HG03095 (cell line): ENCODE results near the gene C1orf210.

Experiments
- ATAC-seq: cut with Tn5 transposase; IDR thresholded peaks from one replicate; pipeline ENCODE4 v1.9.1; 2021; ENCODE audit warnings: moderate library complexity; ENCODE audit not compliant: unreplicated experiment

The C1orf210 gene

DNA sequence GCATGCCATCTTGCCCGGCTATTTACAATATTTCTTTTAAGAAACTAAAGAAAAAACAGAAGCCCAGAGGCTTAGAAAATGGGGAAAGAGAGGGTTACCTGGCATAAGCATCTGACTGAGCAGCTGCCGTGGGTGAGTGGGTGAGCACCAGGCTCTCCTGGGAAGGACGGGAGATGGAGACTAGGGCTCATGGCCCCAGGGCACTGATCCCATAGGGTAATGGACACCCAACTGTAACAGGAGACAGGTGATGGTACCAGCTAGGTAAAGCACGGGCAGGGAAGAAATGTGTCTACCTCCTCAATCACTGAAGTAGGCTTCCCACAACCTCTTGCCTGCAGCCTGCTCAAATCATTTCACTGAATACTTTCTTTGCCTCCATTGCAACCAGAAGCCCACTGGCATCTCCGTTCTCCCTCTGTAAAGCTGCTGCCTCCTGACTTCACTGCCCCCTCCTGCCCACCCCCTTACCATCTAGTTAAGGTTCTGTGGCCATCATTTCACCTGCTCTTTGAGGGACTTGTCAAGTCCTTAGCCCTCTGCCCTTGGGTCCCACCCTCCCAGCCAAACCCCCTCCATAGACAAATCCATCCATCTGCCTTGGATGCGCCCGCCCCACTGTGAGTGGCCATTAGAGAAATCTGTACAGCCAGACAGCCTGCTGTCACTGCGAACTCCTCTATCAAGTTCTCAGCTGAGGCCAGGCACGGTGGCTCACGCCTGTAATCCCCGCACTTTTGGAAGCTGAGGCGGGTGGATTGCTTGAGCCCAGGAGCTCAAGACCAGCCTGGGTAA, 9.4 kb downstream of the C1orf210 start:
- ATAC-seq, result no peak

DNA sequence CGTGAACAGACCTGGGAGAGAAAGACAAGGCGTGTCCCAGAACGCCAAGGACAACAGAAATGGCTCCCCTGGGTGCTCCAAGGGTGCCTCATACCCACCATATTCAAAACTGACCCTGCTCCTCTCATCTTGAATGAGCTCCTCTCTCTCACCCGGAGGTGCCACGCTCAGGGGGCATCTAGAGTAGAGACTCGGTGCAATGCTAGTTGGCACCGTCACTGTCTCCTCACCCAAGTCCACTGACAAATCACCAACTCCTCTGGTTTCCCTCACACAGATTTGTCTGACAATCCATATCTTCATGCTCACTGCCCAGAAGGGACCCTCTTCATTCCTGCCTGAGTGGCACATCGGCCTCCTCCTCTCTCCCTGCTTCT, 10.6 kb downstream of the C1orf210 start:
- no peak for ATAC-seq

DNA sequence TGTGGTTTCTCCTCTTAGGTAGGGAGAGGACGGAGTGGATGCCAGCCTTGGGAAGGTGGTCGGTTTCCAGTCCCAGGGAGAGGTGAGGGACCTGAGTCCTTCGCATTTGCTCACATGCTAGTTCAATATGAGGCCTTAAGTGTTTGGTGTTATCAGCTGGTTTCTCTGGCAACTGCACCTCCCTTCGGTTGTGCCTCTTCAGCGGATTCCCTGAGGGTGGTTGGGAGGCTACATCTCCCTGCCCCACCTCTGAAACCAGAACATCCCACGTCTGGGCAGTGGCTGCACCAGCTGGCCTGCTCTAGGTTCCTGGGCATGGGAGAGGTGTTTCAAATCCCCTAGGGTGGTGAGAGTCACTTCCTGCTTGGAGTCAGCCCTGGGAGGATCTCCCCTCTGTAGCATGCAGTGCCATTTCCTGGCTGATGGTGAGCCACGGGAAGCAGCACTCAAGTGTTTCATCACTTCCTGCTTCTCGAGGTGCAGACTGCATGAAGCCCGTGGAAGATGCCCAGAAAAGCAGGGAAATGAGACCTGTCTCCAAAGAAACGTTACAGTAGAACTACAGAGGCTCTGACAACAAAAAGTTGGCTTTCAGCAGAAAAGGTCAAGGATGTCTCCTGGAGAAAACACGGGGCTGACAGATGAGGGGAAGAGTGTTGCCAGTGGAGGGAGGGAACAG, 11.1 kb downstream of the C1orf210 start:
- no peak for ATAC-seq

DNA sequence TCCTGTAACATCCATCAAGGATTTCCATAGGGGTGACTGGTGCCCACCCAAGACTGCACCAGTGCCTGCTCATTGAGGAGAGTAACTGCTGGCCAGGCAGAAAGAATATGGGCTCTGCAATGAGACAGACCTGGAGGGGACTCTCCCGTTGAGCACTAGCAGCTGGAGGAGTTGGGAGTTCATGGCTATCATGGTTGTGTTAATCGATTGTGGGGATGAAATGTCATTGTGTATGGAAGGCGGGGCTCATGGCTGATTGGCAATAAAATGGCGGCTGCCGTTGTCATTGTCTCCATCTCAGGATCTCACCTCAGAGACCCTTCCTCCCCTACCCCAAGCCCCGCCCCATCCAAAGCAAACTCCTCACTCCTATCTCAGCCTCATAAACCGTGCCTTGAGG, 11.7 kb downstream of the C1orf210 start:
- no peak for ATAC-seq

DNA sequence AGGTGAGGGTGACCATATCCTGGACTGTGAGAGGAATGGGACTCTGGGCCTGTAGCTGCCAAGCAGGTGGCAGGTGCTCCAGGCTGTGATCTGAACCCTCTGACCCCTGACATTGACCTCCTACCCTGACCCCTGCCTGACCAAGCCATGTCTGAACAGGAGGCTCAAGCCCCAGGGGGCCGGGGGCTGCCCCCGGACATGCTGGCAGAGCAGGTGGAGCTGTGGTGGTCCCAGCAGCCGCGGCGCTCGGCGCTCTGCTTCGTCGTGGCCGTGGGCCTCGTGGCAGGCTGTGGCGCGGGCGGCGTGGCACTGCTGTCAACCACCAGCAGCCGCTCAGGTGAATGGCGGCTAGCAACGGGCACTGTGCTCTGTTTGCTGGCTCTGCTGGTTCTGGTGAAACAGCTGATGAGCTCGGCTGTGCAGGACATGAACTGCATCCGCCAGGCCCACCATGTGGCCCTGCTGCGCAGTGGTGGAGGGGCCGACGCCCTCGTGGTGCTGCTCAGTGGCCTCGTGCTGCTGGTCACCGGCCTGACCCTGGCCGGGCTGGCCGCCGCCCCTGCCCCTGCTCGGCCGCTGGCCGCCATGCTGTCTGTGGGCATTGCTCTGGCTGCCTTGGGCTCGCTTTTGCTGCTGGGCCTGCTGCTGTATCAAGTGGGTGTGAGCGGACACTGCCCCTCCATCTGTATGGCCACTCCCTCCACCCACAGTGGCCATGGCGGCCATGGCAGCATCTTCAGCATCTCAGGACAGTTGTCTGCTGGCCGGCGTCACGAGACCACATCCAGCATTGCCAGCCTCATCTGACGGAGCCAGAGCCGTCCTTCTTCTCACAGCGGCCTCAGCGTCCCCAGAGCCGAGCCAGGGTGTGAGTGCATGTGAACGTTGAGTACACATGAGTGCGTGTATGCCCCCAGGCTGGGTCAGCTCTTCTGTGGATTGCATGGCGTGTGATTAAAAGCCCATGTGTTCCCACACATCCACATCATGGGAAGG, 12.5 kb downstream of the C1orf210 start:
- ATAC-seq, result no peak

DNA sequence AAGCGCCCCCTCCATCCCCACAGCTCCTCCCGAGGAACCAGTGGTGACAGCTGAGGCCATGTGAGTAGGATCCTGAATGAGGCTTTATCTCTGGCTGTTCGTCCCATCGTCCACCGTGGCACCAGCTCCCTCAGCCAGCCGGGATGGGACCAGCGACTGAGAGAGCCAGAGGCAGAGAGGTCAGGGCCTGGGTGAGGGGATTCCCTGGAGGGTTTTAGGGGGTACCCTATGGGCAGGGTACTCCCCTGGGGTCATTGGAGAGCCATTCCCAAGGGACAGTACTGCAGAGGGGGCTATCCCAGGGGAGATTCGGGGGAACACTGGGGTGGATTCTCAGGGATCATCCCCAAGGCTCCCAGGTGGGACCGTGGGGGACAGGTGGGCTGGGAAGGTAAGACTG, 13.2 kb downstream of the C1orf210 start:
- ATAC-seq, result no peak

DNA sequence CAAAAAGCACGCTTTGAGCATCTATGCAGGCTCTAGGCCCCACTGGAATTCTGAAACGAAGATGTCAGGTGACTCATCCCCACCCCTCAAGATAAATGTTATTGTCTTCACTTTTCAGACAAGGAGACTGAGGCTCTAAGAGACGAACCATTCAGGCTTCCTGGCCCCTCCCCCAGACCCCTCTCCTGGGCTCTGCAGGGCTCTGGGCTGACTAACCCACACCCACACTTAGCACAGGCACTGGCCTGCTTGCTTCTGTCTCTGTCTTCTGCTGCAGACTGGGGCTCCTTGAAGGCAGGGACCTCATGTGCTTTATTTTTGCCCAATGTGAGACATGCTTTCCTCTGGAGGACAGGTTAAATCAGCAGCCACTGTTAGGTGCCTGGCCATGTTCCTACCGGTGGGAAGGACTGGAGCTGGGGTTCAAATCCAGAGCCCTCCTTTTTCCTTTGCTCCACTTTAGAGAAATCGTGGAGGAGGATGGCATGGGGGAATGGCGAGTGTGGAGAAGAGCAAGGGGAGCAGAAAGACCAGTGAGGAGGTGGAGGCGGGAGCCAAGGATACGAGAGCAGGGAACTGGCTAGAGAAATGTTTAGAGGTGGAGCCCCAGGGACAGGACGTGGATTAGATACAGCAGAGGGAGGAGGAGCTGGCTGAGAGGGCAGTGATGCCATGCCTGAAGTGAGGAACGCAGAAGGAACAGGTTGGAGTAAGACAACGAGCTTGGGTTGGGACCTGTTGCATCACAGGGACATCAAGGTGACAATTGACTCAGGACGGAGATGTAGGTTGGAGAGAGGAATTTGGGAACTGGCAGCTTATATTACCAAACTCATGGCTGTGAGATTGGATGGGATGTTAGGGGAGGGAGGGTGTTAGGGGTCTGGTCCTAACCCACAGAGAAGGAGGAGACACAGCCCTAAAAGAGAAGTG, 13.9 kb downstream of the C1orf210 start:
- no peak for ATAC-seq

DNA sequence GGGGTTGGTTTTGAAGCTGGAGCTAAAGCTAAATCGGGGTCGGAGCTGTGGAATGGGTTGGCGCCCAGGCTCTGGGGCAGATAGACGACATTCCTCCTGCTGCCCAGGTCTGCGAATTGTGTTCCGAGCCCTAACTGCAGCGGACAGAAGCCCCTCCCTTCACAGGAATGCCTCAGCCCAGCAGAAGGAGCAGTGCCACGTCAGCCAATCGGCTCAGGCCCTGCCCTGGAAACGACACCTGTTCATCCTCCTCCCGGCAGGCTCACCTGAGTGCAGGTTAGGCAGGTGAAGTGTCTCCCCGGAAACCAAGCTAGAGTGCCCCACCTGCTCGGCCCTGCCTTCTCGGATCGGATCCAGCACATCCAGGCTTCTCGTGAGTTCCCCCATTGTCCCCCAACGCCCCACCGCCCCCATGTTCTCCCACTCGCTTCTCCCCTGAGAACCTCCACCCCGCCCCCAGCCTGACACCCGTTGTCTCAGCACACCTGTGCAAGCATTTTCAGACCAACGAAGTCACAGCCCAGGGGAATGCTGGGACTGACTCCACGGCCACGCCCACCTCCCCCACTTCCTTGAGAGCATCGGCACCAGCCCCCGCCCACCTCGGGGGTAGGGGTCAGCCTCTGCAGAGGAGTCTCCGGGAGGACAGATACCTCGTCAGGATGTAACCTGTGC, 14.8 kb downstream of the C1orf210 start:
- no peak for ATAC-seq

DNA sequence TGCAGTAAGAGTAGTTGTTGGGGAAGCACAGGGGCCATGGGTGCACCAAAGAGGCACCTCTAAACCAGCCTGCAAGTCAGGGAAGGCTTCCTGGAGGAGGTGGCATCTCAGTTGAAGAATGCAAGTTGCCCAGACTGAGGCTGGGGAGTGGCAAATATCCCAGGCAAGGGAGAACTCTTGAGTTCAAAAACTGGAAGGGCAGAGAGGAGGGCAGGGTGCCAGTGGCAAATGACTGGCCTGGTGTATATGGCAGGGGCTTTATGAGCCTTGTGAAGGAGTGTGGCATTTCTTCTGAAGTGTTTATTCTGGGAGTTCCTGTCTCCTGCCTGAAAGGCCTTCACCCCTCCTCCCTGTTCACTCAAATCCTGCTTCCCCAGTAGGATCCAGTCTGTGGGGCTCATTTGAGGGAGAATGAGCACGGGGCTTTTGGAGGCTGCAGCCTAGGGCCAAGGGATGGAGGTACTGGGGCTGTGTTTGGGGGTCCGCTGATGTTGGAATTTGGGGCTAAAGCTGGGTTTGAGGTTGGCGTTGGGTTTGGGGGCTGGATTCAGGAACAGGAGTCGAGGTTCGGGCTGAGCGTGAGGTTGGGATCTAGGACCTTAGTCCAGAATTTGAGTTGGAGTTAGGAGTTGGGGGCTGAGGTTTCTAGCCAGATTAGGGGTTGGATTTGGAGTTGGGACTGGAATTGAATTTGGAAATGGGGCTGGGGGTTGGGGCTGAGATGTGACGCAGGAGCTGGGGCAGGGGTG, 15.6 kb downstream of the C1orf210 start, which contains the start of gene TMEM125:
Gene TMEM125 (plus strand): TSS at position 357 of the 749 bp plus-strand sequence. CDS start 2,740 bp downstream, outside the sequence.
- no peak for ATAC-seq

DNA sequence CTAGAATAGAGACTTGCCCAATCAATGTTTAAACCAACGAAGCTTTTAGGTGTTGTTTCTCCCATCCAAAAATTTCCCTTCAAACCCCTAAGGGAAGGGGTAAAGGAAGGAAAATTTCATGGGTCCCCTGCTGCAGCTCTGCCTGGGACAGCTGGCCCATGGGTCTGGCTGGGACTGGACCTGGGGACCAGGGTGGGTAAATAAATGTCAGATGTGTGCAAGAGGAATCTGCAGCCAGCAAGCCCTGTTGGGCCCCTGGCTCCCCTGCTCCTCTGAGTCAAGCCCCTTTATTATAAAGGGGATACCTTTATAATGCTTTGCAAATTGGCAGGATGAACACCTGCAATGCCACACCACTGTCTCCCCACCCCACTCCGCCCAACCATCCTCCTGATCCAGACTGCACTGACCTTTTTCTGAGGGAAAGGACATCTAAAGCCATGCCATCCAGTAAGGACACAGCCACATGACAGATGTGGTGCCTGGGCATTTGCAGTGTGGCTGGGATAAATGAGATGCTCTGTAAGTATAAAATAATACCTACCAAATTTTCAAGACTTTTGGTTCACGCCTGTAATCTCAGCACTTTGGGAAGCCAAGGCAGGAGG, 17.5 kb downstream of the C1orf210 start:
- ATAC-seq, result no peak

DNA sequence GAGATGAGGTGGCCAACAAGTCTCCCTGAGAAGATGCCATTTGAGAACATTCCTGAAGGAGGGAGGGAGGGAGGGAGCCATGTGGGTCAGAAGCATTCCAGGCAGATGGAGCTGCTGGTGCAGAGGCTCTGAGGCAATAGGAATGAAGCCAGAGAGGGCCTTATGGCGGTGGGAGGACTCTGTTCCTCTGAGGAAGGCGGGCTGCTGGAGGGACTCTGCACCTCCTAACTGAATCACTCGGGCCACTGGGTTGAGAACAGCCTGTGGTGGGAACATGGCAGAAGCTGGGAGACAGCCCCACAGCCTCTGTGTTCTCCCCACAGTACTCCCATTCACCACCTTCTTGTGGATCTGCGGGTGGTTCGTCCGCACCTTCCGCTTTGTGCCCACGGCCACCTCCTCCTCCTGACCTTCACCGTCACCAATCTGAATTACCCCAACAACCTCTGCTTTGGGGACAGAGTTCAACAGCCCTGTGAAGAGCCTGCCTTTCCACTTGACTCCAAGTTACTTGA, 18.0 kb downstream of the C1orf210 start:
- no peak for ATAC-seq

DNA sequence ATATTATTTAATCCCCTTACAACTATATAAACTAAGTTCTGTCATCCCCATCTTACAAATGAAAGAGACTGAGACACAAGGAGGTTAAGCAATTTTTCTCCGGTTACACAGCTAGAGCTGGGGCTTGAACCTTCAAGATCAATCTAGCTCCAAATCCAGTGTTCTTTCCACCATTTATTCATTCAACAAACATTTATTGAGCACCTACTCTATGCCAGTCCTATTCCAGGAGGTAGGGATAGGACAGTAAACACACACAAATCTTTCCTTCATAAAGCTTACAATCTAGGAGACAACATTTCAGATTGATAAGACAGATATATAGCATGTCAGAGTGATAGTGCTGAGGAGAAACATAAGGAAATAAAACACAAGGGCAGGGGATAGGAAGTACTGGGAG, 18.5 kb downstream of the C1orf210 start:
- ATAC-seq, result no peak

DNA sequence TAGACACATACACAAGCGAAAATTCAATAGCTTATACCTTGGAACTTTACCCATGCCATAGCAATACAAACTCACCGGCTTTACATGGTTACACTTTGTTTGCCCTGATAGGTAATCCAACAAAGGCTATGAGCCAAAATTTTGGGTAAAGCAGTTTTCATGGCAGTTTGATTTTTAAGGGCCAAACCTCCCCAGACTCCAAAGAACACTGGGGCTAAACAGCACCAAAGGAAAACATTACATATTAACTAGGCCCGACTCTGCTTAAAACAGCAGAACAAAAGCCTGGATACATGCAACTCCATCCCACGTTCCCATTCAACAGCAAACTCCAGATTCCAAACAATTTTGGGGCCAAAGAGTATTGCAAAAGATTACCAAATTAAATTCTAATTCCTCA, 19.9 kb downstream of the C1orf210 start:
- no peak for ATAC-seq

DNA sequence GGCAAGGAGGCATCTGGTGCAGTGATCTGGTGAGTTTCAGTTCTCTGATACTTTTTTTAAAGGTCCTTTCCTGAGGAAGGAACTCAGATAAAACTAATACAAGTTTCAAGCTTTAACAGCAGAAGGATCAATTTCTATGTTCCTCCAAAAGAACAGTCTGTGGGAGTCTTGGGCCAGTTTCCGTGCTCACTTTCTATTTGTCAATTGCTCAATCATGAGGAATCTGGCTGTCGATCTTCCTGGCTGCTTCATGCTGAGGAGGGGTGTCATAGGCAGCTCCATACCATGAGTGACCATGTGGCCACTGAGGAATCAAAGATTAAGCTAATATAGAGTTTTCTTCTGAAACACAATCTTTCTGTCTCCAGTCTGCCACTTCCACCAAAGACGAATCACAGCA, 27.0 kb downstream of the C1orf210 start:
- ATAC-seq, result no peak

DNA sequence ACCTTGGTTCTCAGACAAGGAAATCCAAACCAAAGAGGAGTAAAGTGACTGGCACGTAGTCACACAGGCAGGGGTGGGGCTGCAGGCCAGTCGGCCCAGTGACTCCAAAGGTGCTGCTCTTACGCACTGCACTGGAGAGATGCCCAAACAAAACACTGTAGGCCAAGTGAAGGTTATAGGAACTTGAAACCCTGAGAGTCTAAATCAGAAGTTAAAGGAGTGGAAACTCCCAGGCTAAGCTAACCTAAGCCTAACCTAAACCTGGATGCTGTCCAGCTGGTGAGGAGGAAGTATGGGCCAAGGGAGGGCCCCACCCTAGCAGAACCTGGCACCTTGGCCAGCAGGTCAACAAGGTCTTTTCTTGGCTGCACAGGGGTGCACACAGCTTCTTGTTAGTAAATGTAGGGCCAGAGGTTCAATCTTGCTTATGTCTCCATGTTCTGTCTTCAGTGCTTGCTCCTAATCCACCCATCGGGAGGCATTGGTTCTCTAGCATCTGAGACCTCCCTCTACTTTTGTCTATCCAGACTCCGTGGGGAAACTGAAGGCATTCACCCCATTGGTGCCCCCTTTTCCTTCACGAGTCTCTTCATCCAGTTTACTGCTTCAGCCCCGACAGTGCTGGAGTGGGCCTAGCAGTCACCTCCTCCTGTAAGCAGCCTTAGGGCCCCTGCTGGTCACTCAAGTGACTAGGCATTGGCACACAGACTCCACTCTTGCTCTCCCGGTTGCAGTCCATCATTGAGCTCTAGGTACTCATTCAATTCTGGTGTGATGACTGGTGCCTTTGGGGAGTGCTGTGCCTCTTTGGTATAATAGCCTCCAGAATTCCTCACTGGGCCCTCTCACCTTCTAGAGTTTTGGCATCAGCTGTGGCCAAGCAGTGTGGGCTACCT, 28.5 kb downstream of the C1orf210 start:
- no peak for ATAC-seq

DNA sequence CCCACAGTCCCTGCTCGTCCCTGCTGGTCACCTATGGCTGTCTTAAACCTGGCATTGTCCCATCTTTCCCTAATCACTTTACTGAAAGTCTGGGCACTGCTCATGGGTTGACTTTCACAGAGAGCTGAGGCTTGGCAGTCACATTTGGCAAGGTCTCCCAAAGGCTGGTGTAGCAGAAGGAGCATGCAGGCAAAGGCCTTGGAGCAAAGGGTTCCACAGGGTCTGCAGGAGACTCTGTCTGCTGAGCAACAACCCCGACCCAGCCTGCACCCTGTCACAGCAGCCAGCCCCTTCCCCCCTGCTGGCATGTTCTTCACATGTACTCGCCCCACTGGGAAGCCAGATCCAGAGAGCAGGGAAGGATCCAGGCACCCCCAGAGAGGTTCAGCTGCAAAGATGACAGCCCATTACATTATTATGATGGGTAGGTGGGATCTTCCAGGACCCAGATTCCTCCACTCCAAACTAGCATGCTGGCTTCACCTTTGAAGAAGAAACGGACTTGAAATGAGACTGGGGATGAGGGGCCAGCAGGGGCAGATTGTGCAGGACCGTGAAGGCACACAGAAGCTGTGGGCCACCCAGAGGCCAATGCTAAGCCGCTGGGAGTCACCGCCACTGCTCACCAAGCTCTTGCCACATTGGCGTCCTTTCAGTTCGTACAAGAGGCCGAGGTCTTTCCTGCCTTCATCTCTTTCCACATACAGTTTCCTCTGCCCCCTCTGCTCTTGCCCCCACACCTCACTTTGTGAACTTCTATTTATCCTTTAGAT, 29.8 kb downstream of the C1orf210 start:
- ATAC-seq, result no peak

DNA sequence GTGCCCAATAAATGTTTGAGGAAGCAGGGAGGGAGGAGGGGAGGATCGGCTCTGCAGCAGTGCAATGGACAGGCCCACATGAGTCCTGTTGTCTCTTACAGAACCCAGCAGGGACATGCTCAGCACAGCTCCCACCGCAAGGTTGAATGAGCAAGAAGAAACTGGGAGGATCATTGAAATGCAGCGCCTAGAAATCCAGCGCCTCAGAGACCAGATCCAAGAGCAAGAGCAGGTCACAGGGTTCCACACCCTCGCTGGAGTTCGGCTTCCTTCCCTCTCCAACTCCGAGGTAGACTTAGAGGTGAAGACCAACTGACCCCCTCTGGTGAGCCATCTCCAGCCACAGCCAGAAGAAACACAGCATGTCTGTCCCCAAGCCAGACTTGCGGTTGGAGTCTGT, 31.5 kb downstream of the C1orf210 start:
- no peak for ATAC-seq
